HepG2 (cell line): Measurements from ENCODE around the gene ZNF189. TPM values are rescaled to one million over a fixed set of nuclear protein-coding genes. Genes with fewer than 3 reads are reported as not detected.

Source experiments
- ATAC-seq: fragments of 200-7000 bp; cut with Tn5 transposase; 3 replicates; pipeline ENCODE4 v1.9.1; 2020; ENCODE audit warnings: mild to moderate bottlenecking, moderate library complexity
- BruUV-seq: library from RNA; stranded (reverse); fragments of 400-500 nt; replicated peaks from 2 replicates; lab custom pipeline; 2021; lab: Mats Ljungman, UMichigan
- CTCF ChIA-PET: fragments of 300-600 bp; formaldehyde crosslinking; extraction: SDS; loops from one replicate; lab custom pipeline; 2021; ENCODE audit warnings: low total read pairs, inconsistent platforms, low intra/inter-chr PET ratio; lab: Yijun Ruan, JAX
- POLR2A ChIA-PET: fragments of 350-600 bp; sonication (Branson Sonifier 250); formaldehyde crosslinking; loops from one replicate; lab custom pipeline; 2020; ENCODE audit warnings: antibody characterized with exemption, inconsistent platforms; lab: Yijun Ruan, JAX
- DNase-seq: peaks from one replicate; pipeline ENCODE4 v3.0.0-alpha.2; 2015; ENCODE audit warnings: low spot score
- FAIRE-seq: peaks from 3 replicates; lab custom pipeline; 2011; peaks lifted over from hg19 to GRCh38; lab: Jason Lieb, UNC
- H2AFZ ChIP-seq: one replicate; pipeline ENCODE4 v1.6.1; 2011; ENCODE audit warnings: low read length, inconsistent platforms
- H3K27ac ChIP-seq: fragments of 300-600 bp; 3 replicates; pipeline ENCODE4 v1.8.0; 2011; ENCODE audit warnings: mixed run types, mild to moderate bottlenecking, mixed read lengths, low read length, inconsistent platforms; ENCODE audit not compliant: insufficient read depth; ENCODE audit errors: extremely low read length
- H3K27me3 ChIP-seq, 2 experiments: fragments of 200-600 bp in 1 of 2; 2 replicates in 1 of 2; 3 replicates in 1 of 2; pipeline versions ENCODE4 v1.6.0 to v1.8.0; 2011; ENCODE audit warnings: low read length in 2 of 2, mild to moderate bottlenecking in 2 of 2, moderate library complexity in 2 of 2, inconsistent platforms in 1 of 2; ENCODE audit not compliant: insufficient read depth in 2 of 2, control insufficient read depth in 1 of 2
- H3K36me3 ChIP-seq, 2 experiments: fragments of 200-600 bp in 1 of 2; replicated peaks in 1 of 2; 2 replicates in 1 of 2; 3 replicates in 1 of 2; pipeline versions ENCODE4 v1.5.1 to v1.8.0; 2011; ENCODE audit warnings: low read length in 2 of 2, inconsistent platforms in 1 of 2; ENCODE audit not compliant: insufficient read depth in 2 of 2, control insufficient read depth in 1 of 2
- H3K4me1 ChIP-seq: 2 replicates; pipeline ENCODE4 v1.5.1; 2012; ENCODE audit warnings: low read length, inconsistent platforms; ENCODE audit not compliant: insufficient read depth
- H3K4me2 ChIP-seq: 2 replicates; pipeline ENCODE4 v1.6.0; 2011; ENCODE audit warnings: low read depth, low read length, inconsistent platforms
- H3K4me3 ChIP-seq, 3 experiments: fragments of 200-600 bp in 1 of 3; sonication (generic), shearing (Covaris generic) in 1 of 3; replicated peaks in 1 of 3; 2 replicates each; pipeline ENCODE4 v1.5.1; 2011 to 2016; ENCODE audit warnings: low read length in 3 of 3, inconsistent platforms in 2 of 3, low read depth in 2 of 3, mild to moderate bottlenecking in 2 of 3, control low read depth in 1 of 3, mixed read lengths in 1 of 3; ENCODE audit not compliant: insufficient read depth in 1 of 3
- H3K79me2 ChIP-seq: one replicate; pipeline ENCODE4 v1.6.1; 2011; ENCODE audit warnings: low read length, inconsistent platforms; ENCODE audit not compliant: insufficient read depth
- H3K9ac ChIP-seq: 2 replicates; pipeline ENCODE4 v1.6.0; 2011; ENCODE audit warnings: mild to moderate bottlenecking, low read depth, low read length, inconsistent platforms; ENCODE audit not compliant: insufficient read depth
- H3K9me3 ChIP-seq: 2 replicates; pipeline ENCODE4 v1.5.1; 2012; ENCODE audit warnings: mild to moderate bottlenecking, low read length
- H4K20me1 ChIP-seq: 2 replicates; pipeline ENCODE4 v1.6.0; 2011; ENCODE audit warnings: inconsistent platforms, mild to moderate bottlenecking, low read length, moderate library complexity; ENCODE audit not compliant: insufficient read depth
- ASH2L ChIP-seq: fragments of 300-600, 200-600 bp; sonication (generic); IDR thresholded peaks from 2 replicates; pipeline ENCODE4 v1.7.0; 2017; ENCODE audit warnings: low read depth, mild to moderate bottlenecking, moderate library complexity, mixed read lengths, low read length; ENCODE audit not compliant: insufficient read length
- CBX2 ChIP-seq, 2 experiments: fragments of 200-600 bp in 1 of 2; sonication (generic); formaldehyde crosslinking in 1 of 2; IDR thresholded peaks; 2 replicates each; pipeline versions ENCODE4 v1.7.0 to v1.8.1; 2018 to 2022; ENCODE audit warnings: low read depth in 2 of 2, low read length in 1 of 2, mild to moderate bottlenecking in 1 of 2, missing genetic modification reagents in 1 of 2
- EHMT2 ChIP-seq: fragments of 200-600 bp; sonication (generic); IDR thresholded peaks from 2 replicates; pipeline ENCODE4 v1.7.0; 2017; ENCODE audit warnings: antibody characterized with exemption, low read depth, low read length, borderline replicate concordance
- FOXK1 ChIP-seq: sonication (generic); formaldehyde crosslinking; IDR thresholded peaks from 2 replicates; pipeline ENCODE4 v1.4.0; 2020; ENCODE audit warnings: low read depth, missing genetic modification reagents, borderline replicate concordance
- HINFP ChIP-seq: sonication (generic); formaldehyde crosslinking; IDR thresholded peaks from 2 replicates; pipeline ENCODE4 v1.4.0; 2020; ENCODE audit warnings: low read depth, mild to moderate bottlenecking, missing genetic modification reagents
- HNF1B ChIP-seq: sonication (generic); formaldehyde crosslinking; IDR thresholded peaks from 2 replicates; pipeline ENCODE4 v1.5.1; 2020; ENCODE audit warnings: mild to moderate bottlenecking, moderate library complexity, missing genetic modification reagents
- HNRNPL ChIP-seq: fragments of 200-400 bp; formaldehyde crosslinking; IDR thresholded peaks from 2 replicates; pipeline ENCODE4 v1.6.1; 2017; ENCODE audit warnings: mild to moderate bottlenecking, low read depth, low read length
- JUND ChIP-seq: sonication (generic); formaldehyde crosslinking; IDR thresholded peaks from 2 replicates; pipeline ENCODE4 v1.8.0; 2022; ENCODE audit warnings: mild to moderate bottlenecking, missing genetic modification reagents
- MTA3 ChIP-seq: sonication (generic); formaldehyde crosslinking; IDR thresholded peaks from 2 replicates; pipeline ENCODE4 v1.4.0; 2020; ENCODE audit warnings: missing genetic modification reagents
- RBM22 ChIP-seq: fragments of 200-400 bp; formaldehyde crosslinking; optimal IDR thresholded peaks from 2 replicates; pipeline ENCODE3; 2017; ENCODE audit warnings: mild to moderate bottlenecking, low read length, moderate library complexity
- RCOR2 ChIP-seq: IDR thresholded peaks from 2 replicates; pipeline ENCODE4 v1.6.1; 2016; ENCODE audit warnings: missing biosample characterization, missing genetic modification reagents
- YY1 ChIP-seq: IDR thresholded peaks from 2 replicates; pipeline ENCODE4 v1.6.1; 2011; ENCODE audit warnings: low read length, low read depth, moderate library complexity, mild to moderate bottlenecking; ENCODE audit not compliant: insufficient read depth, insufficient replicate concordance
- ZNF597 ChIP-seq: sonication (generic); formaldehyde crosslinking; IDR thresholded peaks from 2 replicates; pipeline ENCODE4 v1.5.0; 2020; ENCODE audit warnings: missing genetic modification reagents
- ZNF784 ChIP-seq: sonication (generic); formaldehyde crosslinking; IDR thresholded peaks from 2 replicates; pipeline ENCODE4 v1.5.1; 2020; ENCODE audit warnings: missing genetic modification reagents, mild to moderate bottlenecking, borderline replicate concordance
- ZNF800 ChIP-seq: sonication (generic); formaldehyde crosslinking; IDR thresholded peaks from 2 replicates; pipeline ENCODE4 v1.4.0; 2020; ENCODE audit warnings: missing genetic modification reagents
- WGBS: methylation state at CpG from one replicate; pipeline ENCODE4 v1.1.6; 2017; ENCODE audit warnings: low lambda C conversion rate; 5-methylcytosine and 5-hydroxymethylcytosine counted together
- in situ Hi-C: cut with HindIII; loops from 2 replicates; pipeline ENCODE4 v1.10.0; 2017; ENCODE audit warnings: low pct_unique_long_range_greater_than_20kb; ENCODE audit not compliant: extremely low pct_ligation_motif_present
- intact Hi-C: fragments of 100-400 bp; cut with micrococcal nuclease; formaldehyde crosslinking; loops from one replicate; pipeline ENCODE4 v1.10.0; 2022; ENCODE audit not compliant: unreplicated experiment
- polyA plus RNA-seq, 8 experiments: library from polyadenylated mRNA; depleted of rRNA in 3 of 8; stranded (reverse) in 7 of 8; unstranded in 1 of 8; fragments of >200 nt; fragmentation: Illumina TruSeq in 4 of 8; extraction: Trizol in 4 of 8; gene quantifications; 2 replicates each; pipeline versions ENCODE4 v1.2.1 to v1.2.3, GENCODE V29; 2011 to 2016; ENCODE audit warnings: low read depth in 4 of 8, missing spikeins in 1 of 8, mixed read lengths in 1 of 8; ENCODE audit not compliant: insufficient read depth in 1 of 8
- total RNA-seq, 5 experiments: library from RNA; depleted of rRNA; stranded (reverse); fragments of >200 nt; fragmentation: Illumina TruSeq; extraction: Trizol; gene quantifications; 2 replicates each; pipeline ENCODE4 v1.2.3, GENCODE V29; 2016; ENCODE audit warnings: low read depth in 1 of 5

The ZNF189 gene
- total and polyA plus RNA-seq, 2 of the 13 experiments (the other 11 are each of a cell fraction or from before 2014, with no cell fraction given): 8.4 to 50.0 TPM

- Histone ChIP-seq H4K20me1 (no peaks in the 10 kb centered on the region), H3K27me3 (no peaks in the 10 kb centered on the region), H3K79me2 (no peaks in the 10 kb centered on the region), H3K4me3 (peak overlapping the region in 1 of 3 experiments; percentile 17; a peak in 1 of 6 replicates), H3K4me2 (peak overlapping the region; percentile 58), H2AFZ (no peak overlapping the region), H3K4me1 (peaks cover 95% of the 10 kb centered on the region), H3K27ac (peak overlapping the region; percentile 94), H3K9me3 (no peaks in the 10 kb centered on the region), H3K36me3 (no peaks in the 10 kb centered on the region), H3K9ac (peak overlapping the region; percentile 69)
- DNase-seq: peak; percentile 100
- ChIA-PET CTCF (no interaction called here), POLR2A (interaction anchor here (0.6 to 4.8 kb wide), 23 partner anchors 8 to 426 kb away, joined by 3 to 116 read pairs (median 4); partner anchors contain the start of genes BAAT, MRPL50 and ZNF189)
- ATAC-seq: peak; percentile 92
- WGBS: 32% methylated on average over 5 of the region's 5 CpGs
- BruUV-seq: TSS peak; percentile 98
- in situ Hi-C loops (no loop called here), intact Hi-C loops (loop anchor here (1.0 to 2.0 kb wide), 6 partner anchors 12 to 44 kb away; partner anchors contain the start of genes MRPL50 and ZNF189)
- peak; percentile 85 for FAIRE-seq
- TF ChIP-seq HINFP (CRISPR knock-in tag) (no peak), ZNF784 (CRISPR knock-in tag) (peak; percentile 76), ZNF800 (CRISPR knock-in tag) (no peak), MTA3 (CRISPR knock-in tag) (no peak), CBX2 (IDR thresholded peaks at IDR 0.05; ENCODE audit: low read depth, low read length) (no peak), CBX2 (CRISPR knock-in tag; IDR thresholded peaks at IDR 0.05; ENCODE audit: low read depth) (no peak), RCOR2 (CRISPR knock-in tag) (peak; percentile 92), YY1 (peak; percentile 76), ZNF597 (CRISPR knock-in tag) (no peak), HNF1B (CRISPR knock-in tag) (peak; percentile 89), HNRNPL (no peak), ASH2L (peak; percentile 97), EHMT2 (no peak; the same call in 1 of the 2 replicates), JUND (peak; percentile 99), FOXK1 (no peak), RBM22 (no peak)
Measured at GRCh38 chr9:101354143-101354764, 44.4 kb upstream of the ZNF189 start.
